Astrocyte (in vitro differentiated cells and primary cell): ENCODE measurements around the gene DCAKD. TPM values are rescaled to one million over a fixed set of nuclear protein-coding genes. Genes with fewer than 3 reads are reported as not detected.

ENCODE experiments used
- DNase-seq: peaks from one replicate; pipeline ENCODE4 v3.0.0-alpha.2; 2010; ENCODE audit warnings: low read depth
- FAIRE-seq: peaks from 2 replicates; lab custom pipeline; 2011; peaks lifted over from hg19 to GRCh38; lab: Jason Lieb, UNC
- H2AFZ ChIP-seq: 2 replicates; pipeline ENCODE4 v1.6.0; 2012; ENCODE audit warnings: low read depth, low read length, inconsistent platforms
- H3K27ac ChIP-seq: 2 replicates; pipeline ENCODE4 v1.5.1; 2011; ENCODE audit warnings: low read depth, low read length, inconsistent platforms
- H3K27me3 ChIP-seq: 2 replicates; pipeline ENCODE4 v1.6.0; 2011; ENCODE audit warnings: low read length, inconsistent platforms; ENCODE audit not compliant: insufficient read depth
- H3K36me3 ChIP-seq: 2 replicates; pipeline ENCODE4 v1.5.1; 2011; ENCODE audit warnings: low read length, inconsistent platforms; ENCODE audit not compliant: insufficient read depth
- H3K4me1 ChIP-seq: 2 replicates; pipeline ENCODE4 v1.5.1; 2011; ENCODE audit warnings: low read length, inconsistent platforms; ENCODE audit not compliant: insufficient read depth
- H3K4me2 ChIP-seq: 2 replicates; pipeline ENCODE4 v1.6.0; 2012; ENCODE audit warnings: low read length, inconsistent platforms
- H3K4me3 ChIP-seq: 2 replicates; pipeline ENCODE4 v1.5.1; 2011; ENCODE audit warnings: low read depth, mild to moderate bottlenecking, low read length, inconsistent platforms; ENCODE audit not compliant: insufficient read depth
- H3K79me2 ChIP-seq: 2 replicates; pipeline ENCODE4 v1.6.0; 2012; ENCODE audit warnings: mild to moderate bottlenecking, low read length, inconsistent platforms; ENCODE audit not compliant: insufficient read depth
- H3K9ac ChIP-seq: 2 replicates; pipeline ENCODE4 v1.6.0; 2012; ENCODE audit warnings: mild to moderate bottlenecking, low read length, inconsistent platforms
- H3K9me3 ChIP-seq: 2 replicates; pipeline ENCODE4 v1.5.1; 2012; ENCODE audit warnings: low read depth, mild to moderate bottlenecking, low read length, inconsistent platforms; ENCODE audit not compliant: insufficient read depth
- H4K20me1 ChIP-seq: 2 replicates; pipeline ENCODE4 v1.6.0; 2012; ENCODE audit warnings: low read length, inconsistent platforms; ENCODE audit not compliant: insufficient read depth
- H3K27ac Mint-ChIP-seq: one replicate; pipeline ENCODE4 v1.8.0; 2021; ENCODE audit warnings: mild to moderate bottlenecking, mixed read lengths; ENCODE audit not compliant: unreplicated experiment
- H3K27me3 Mint-ChIP-seq: one replicate; pipeline ENCODE4 v1.8.0; 2021; ENCODE audit warnings: low read depth, mixed read lengths; ENCODE audit not compliant: unreplicated experiment
- H3K36me3 Mint-ChIP-seq: one replicate; pipeline ENCODE4 v1.8.0; 2021; ENCODE audit warnings: low read depth, mixed read lengths; ENCODE audit not compliant: unreplicated experiment
- H3K4me1 Mint-ChIP-seq: one replicate; pipeline ENCODE4 v1.8.0; 2021; ENCODE audit warnings: low read depth, mixed read lengths; ENCODE audit not compliant: unreplicated experiment
- H3K4me3 Mint-ChIP-seq: one replicate; pipeline ENCODE4 v1.8.0; 2021; ENCODE audit warnings: mild to moderate bottlenecking, moderate library complexity, mixed read lengths; ENCODE audit not compliant: unreplicated experiment
- H3K9me3 Mint-ChIP-seq: one replicate; pipeline ENCODE4 v1.8.0; 2021; ENCODE audit warnings: mild to moderate bottlenecking, mixed read lengths; ENCODE audit not compliant: unreplicated experiment
- CTCF ChIP-seq: IDR thresholded peaks from 2 replicates; pipeline ENCODE4 v1.5.1; 2011; ENCODE audit warnings: low read depth, mild to moderate bottlenecking, inconsistent platforms, low read length, moderate library complexity; ENCODE audit not compliant: insufficient read depth
- EZH2 ChIP-seq: IDR thresholded peaks from 2 replicates; pipeline ENCODE4 v1.6.1; 2012; ENCODE audit warnings: mild to moderate bottlenecking, low read length, inconsistent platforms; ENCODE audit not compliant: insufficient read depth
- total RNA-seq: library from RNA; stranded (reverse); gene quantifications from 2 replicates; pipeline ENCODE4 v1.2.1, GENCODE V29; 2021

Gene DCAKD
- total RNA-seq, 1 donor from 2014 or later: 34.8 TPM

GRCh38 chr17:45060797-45061605 lies 9.6 kb upstream of the DCAKD start, which contains the start of gene NMT1:
Gene NMT1 (plus strand): TSS chr17:45061317. CDS start chr17:45061330, 13 bp downstream.
- Histone ChIP-seq H3K79me2 (peaks cover 70% of the 10 kb centered on the region), H3K4me2 (peak within 1 kb of the TSS; percentile 82), H2AFZ (peak within 1 kb of the TSS; percentile 98), H3K4me3 (peak within 1 kb of the TSS; percentile 98), H3K9ac (peak within 1 kb of the TSS; percentile 99), H3K36me3 (no peaks in the 10 kb centered on the region), H3K27ac (peak within 1 kb of the TSS; percentile 99), H3K9me3 (no peaks in the 10 kb centered on the region), H3K4me1 (peaks cover 9% of the 10 kb centered on the region), H4K20me1 (peaks cover 27% of the 10 kb centered on the region), H3K27me3 (no peaks in the 10 kb centered on the region)
- Mint-ChIP-seq H3K27ac (peak within 1 kb of the TSS; percentile 100), H3K9me3 (no peaks in the 10 kb centered on the region), H3K4me1 (peaks cover 10% of the 10 kb centered on the region), H3K36me3 (peaks cover 1% of the 10 kb centered on the region), H3K4me3 (peak within 1 kb of the TSS; percentile 99), H3K27me3 (no peaks in the 10 kb centered on the region)
- DNase-seq: peak; percentile 97
- FAIRE-seq: peak; percentile 26
- TF ChIP-seq CTCF (no peak), EZH2 (no peak)

- H3K9me3 ChIP-seq: no peaks in the 10 kb centered on the region
- peaks cover 9% of the 10 kb centered on the region for H3K4me1 ChIP-seq
- H3K4me2 ChIP-seq: peak overlapping the region; percentile 82
- H2AFZ ChIP-seq: peak overlapping the region; percentile 81
- H3K4me3 ChIP-seq: peak overlapping the region; percentile 98
- H3K27ac ChIP-seq: peak overlapping the region; percentile 75
- no peaks in the 10 kb centered on the region for H3K36me3 ChIP-seq
- H3K36me3 Mint-ChIP-seq: peaks cover 1% of the 10 kb centered on the region
- peaks cover 64% of the 10 kb centered on the region for H3K79me2 ChIP-seq
- TF ChIP-seq EZH2 (no peak), CTCF (no peak)
- peaks cover 23% of the 10 kb centered on the region for H4K20me1 ChIP-seq
- no peak for DNase-seq
- H3K9ac ChIP-seq: peak overlapping the region; percentile 99
- H3K4me1 Mint-ChIP-seq: peaks cover 10% of the 10 kb centered on the region
- H3K27ac Mint-ChIP-seq: peak overlapping the region; percentile 87
- no peak for FAIRE-seq
- no peaks in the 10 kb centered on the region for H3K27me3 Mint-ChIP-seq
- no peaks in the 10 kb centered on the region for H3K27me3 ChIP-seq
- H3K4me3 Mint-ChIP-seq: peak overlapping the region; percentile 99
- H3K9me3 Mint-ChIP-seq: no peaks in the 10 kb centered on the region
Measured at GRCh38 chr17:45060382-45060796, 9.0 kb upstream of the DCAKD start.
